ENCODE measurements around the gene TTI1. TPM values are rescaled to one million over a fixed set of nuclear protein-coding genes. Genes with fewer than 3 reads are reported as not detected.

The TTI1 gene
- total RNA-seq, 1 donor from 2014 or later = 52.1 TPM

DNA sequence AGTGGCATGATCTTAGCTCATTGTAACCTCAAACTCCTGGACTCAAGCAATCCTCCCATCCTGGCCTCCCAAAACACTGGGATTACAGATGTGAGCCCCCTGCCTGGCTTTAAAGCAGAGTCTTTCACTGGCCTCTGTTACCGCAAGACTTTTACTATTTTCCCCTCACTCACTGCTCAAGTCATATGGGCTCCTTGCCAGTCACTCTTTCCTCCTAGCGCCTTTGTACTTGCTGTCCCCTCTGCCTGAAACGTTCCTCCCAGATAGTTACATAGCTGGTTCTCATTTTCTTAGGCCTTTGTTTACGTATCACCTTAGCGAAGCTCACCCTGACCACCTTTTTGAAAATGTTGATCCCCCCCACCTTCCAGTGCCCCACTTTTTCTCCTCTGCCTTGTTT lies 29.6 kb upstream of the TTI1 start:
- peaks cover 4% of the 10 kb centered on the region for H4K20me1 ChIP-seq (ENCODE audit: low read depth)
- TF ChIP-seq, protein P1, sequence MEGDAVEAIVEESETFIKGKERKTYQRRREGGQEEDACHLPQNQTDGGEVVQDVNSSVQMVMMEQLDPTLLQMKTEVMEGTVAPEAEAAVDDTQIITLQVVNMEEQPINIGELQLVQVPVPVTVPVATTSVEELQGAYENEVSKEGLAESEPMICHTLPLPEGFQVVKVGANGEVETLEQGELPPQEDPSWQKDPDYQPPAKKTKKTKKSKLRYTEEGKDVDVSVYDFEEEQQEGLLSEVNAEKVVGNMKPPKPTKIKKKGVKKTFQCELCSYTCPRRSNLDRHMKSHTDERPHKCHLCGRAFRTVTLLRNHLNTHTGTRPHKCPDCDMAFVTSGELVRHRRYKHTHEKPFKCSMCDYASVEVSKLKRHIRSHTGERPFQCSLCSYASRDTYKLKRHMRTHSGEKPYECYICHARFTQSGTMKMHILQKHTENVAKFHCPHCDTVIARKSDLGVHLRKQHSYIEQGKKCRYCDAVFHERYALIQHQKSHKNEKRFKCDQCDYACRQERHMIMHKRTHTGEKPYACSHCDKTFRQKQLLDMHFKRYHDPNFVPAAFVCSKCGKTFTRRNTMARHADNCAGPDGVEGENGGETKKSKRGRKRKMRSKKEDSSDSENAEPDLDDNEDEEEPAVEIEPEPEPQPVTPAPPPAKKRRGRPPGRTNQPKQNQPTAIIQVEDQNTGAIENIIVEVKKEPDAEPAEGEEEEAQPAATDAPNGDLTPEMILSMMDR (IDR thresholded peaks at IDR 0.05) = no peak
- no peak for TF ChIP-seq EZH2 (IDR thresholded peaks at IDR 0.05)
- Mint-ChIP-seq H3K27me3 (ENCODE audit: insufficient read depth, low read depth) (no peaks in the 10 kb centered on the region), H3K4me1 (no peaks in the 10 kb centered on the region), H3K36me3 (peaks cover 39% of the 10 kb centered on the region), H3K9me3 (no peaks in the 10 kb centered on the region), H3K4me3 (no peak overlapping the region), H3K27ac (no peak overlapping the region)
- H2AFZ ChIP-seq (replicated peaks) = no peak overlapping the region
- H3F3A ChIP-seq (ENCODE audit: low read depth) = no peaks in the 10 kb centered on the region
- H3K4me2 ChIP-seq = no peak overlapping the region
- peaks cover 3% of the 10 kb centered on the region for H3K79me2 ChIP-seq (ENCODE audit: low read depth)
- no peaks in the 10 kb centered on the region for H3K9me3 ChIP-seq (ENCODE audit: low read depth)
- no peak overlapping the region for H3K9ac ChIP-seq
- no peak overlapping the region for H3K4me3 ChIP-seq
- peaks cover 17% of the 10 kb centered on the region for H3K36me3 ChIP-seq
- H3K27ac ChIP-seq = no peak overlapping the region
- DNase-seq (ENCODE audit: low spot score) = no peak
- H3K4me1 ChIP-seq = no peaks in the 10 kb centered on the region
- H3K27me3 ChIP-seq = no peaks in the 10 kb centered on the region

DNA sequence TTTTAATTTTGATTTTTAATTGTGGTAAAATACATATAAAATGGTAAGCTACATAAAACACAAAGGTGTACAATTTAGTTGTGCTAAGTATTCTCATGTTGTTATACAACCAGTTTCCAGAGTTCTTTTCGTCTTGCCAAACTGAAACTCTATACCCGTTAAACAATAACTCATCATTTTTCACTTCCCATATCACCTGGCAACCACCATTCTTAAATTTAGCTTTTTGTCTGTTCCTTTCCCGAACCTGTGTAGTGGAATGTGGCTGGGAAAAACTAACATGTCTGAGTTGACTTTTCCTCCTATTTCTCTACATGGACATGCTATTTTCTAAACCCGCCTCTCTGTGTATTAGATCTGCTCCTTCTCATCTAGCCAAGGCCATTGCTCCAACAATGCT lies 27.9 kb upstream of the TTI1 start:
- Histone ChIP-seq H3K9me3 (ENCODE audit: low read depth) (no peaks in the 10 kb centered on the region), H3K27me3 (no peaks in the 10 kb centered on the region), H3K27ac (no peak overlapping the region), H3K36me3 (peaks cover 19% of the 10 kb centered on the region), H3F3A (ENCODE audit: low read depth) (peaks cover 12% of the 10 kb centered on the region), H2AFZ (replicated peaks) (no peak overlapping the region), H3K79me2 (ENCODE audit: low read depth) (peaks cover 9% of the 10 kb centered on the region), H3K4me1 (no peaks in the 10 kb centered on the region), H3K4me2 (no peak overlapping the region), H4K20me1 (ENCODE audit: low read depth) (peaks cover 7% of the 10 kb centered on the region), H3K9ac (no peak overlapping the region), H3K4me3 (no peak overlapping the region)
- Mint-ChIP-seq H3K9me3 (no peaks in the 10 kb centered on the region), H3K27me3 (ENCODE audit: insufficient read depth, low read depth) (no peaks in the 10 kb centered on the region), H3K4me3 (no peak overlapping the region), H3K36me3 (peaks cover 24% of the 10 kb centered on the region), H3K4me1 (peaks cover 2% of the 10 kb centered on the region), H3K27ac (no peak overlapping the region)
- DNase-seq (ENCODE audit: low spot score) = no peak
- TF ChIP-seq EZH2phosphoT487 (IDR thresholded peaks at IDR 0.05) (no peak), EZH2 (IDR thresholded peaks at IDR 0.05) (no peak)
- TF ChIP-seq, protein P1 (IDR thresholded peaks at IDR 0.05) = no peak

DNA sequence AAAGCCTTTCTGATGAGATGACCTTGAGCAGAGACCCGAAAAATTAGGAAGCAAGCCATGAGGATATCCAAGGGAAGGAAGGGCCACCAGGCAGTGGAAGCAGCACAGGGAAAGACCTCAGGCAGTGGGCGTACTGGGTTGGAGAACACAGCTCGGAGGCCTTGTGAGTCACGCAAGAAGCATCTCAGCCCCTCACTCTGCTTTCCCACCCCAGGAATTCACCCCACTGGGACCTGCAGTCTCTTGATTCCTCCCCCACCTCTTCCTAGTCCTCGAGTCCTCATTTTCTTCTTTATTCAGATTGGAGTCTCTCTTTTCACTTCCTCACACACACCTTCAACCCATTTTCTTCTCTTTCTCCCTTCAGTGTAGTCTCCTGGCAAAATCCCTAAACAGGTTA lies 27.3 kb upstream of the TTI1 start:
- no peak for DNase-seq (ENCODE audit: low spot score)
- no peak overlapping the region for H3K4me3 Mint-ChIP-seq
- Histone ChIP-seq H3K79me2 (ENCODE audit: low read depth) (peaks cover 9% of the 10 kb centered on the region), H3K9me3 (ENCODE audit: low read depth) (no peaks in the 10 kb centered on the region), H3K27me3 (no peaks in the 10 kb centered on the region), H3K4me2 (no peak overlapping the region), H3K4me1 (no peaks in the 10 kb centered on the region), H3K36me3 (peaks cover 19% of the 10 kb centered on the region), H3K9ac (no peak overlapping the region), H3K4me3 (no peak overlapping the region), H3K27ac (no peak overlapping the region), H3F3A (ENCODE audit: low read depth) (peaks cover 18% of the 10 kb centered on the region), H4K20me1 (ENCODE audit: low read depth) (peaks cover 12% of the 10 kb centered on the region), H2AFZ (replicated peaks) (no peak overlapping the region)
- no peak for TF ChIP-seq EZH2phosphoT487 (IDR thresholded peaks at IDR 0.05)
- H3K9me3 Mint-ChIP-seq = no peaks in the 10 kb centered on the region
- no peak overlapping the region for H3K27ac Mint-ChIP-seq
- peaks cover 2% of the 10 kb centered on the region for H3K4me1 Mint-ChIP-seq
- H3K27me3 Mint-ChIP-seq (ENCODE audit: insufficient read depth, low read depth) = no peaks in the 10 kb centered on the region
- H3K36me3 Mint-ChIP-seq = peaks cover 21% of the 10 kb centered on the region

DNA sequence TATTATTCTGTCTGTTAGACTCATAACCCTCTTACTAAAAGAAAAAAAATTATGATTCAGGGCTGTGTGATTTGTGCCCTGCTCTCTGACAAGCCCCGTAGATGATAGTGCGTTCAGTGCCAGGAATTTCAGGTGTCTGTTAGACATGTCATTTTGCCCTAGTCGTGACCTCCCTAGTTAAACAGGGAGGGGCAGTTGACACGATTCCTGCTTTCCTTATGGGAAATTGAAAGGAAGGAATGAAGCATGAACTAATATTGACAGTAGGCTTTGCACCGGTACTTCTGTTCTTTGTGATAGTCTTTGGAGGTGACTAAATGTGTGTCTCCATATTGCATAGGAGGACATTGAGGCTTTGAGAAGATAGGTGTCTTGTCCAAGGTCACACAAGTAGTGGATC lies 26.6 kb upstream of the TTI1 start:
- peaks cover 2% of the 10 kb centered on the region for H3K4me1 Mint-ChIP-seq
- no peak overlapping the region for H3K4me3 Mint-ChIP-seq
- Histone ChIP-seq H3K36me3 (peaks cover 19% of the 10 kb centered on the region), H2AFZ (replicated peaks) (no peak overlapping the region), H3F3A (ENCODE audit: low read depth) (peaks cover 25% of the 10 kb centered on the region), H4K20me1 (ENCODE audit: low read depth) (peaks cover 15% of the 10 kb centered on the region), H3K27ac (no peak overlapping the region), H3K79me2 (ENCODE audit: low read depth) (peaks cover 10% of the 10 kb centered on the region), H3K27me3 (no peaks in the 10 kb centered on the region), H3K9me3 (ENCODE audit: low read depth) (no peaks in the 10 kb centered on the region), H3K9ac (no peak overlapping the region), H3K4me2 (no peak overlapping the region), H3K4me1 (no peaks in the 10 kb centered on the region), H3K4me3 (no peak overlapping the region)
- no peak overlapping the region for H3K27ac Mint-ChIP-seq
- H3K27me3 Mint-ChIP-seq (ENCODE audit: insufficient read depth, low read depth) = no peaks in the 10 kb centered on the region
- H3K9me3 Mint-ChIP-seq = no peaks in the 10 kb centered on the region
- H3K36me3 Mint-ChIP-seq = peaks cover 21% of the 10 kb centered on the region
- TF ChIP-seq EZH2phosphoT487 (IDR thresholded peaks at IDR 0.05) (no peak), EZH2 (IDR thresholded peaks at IDR 0.05) (no peak)
- TF ChIP-seq, protein P1 (IDR thresholded peaks at IDR 0.05) = no peak
- DNase-seq (ENCODE audit: low spot score) = no peak

Measured in neural progenitor cell (in vitro differentiated cells).